ENCODE measurements around the gene SLC36A1.

- no peak for TF ChIP-seq CTCF (IDR thresholded peaks at IDR 0.05)
- no peak for TF ChIP-seq POLR2A (IDR thresholded peaks at IDR 0.05)
- TF ChIP-seq POLR2AphosphoS5 (IDR thresholded peaks at IDR 0.05) = no peak
Observed at GRCh38 chr5:151459680-151460324, 12.4 kb downstream of the SLC36A1 start.
